Transverse colon (tissue), 4 donors: ENCODE measurements around the gene SMOC1. TPM values are rescaled to one million over a fixed set of nuclear protein-coding genes. Genes with fewer than 3 reads are reported as not detected.

Experiments
- DNase-seq: peaks from one replicate; pipeline ENCODE4 v3.0.0-alpha.2; 2019
- H3K27ac ChIP-seq, 4 donors: fragments of 200-600 bp; sonication (generic); 2 replicates each; pipeline ENCODE4 v1.5.1; 2016 to 2018; ENCODE audit warnings: inconsistent platforms in 4 of 4
- H3K27me3 ChIP-seq: fragments of 200-600 bp; sonication (generic); 2 replicates; pipeline ENCODE4 v1.5.1; 2017; ENCODE audit warnings: inconsistent platforms
- H3K36me3 ChIP-seq, 4 donors: fragments of 200-600 bp; sonication (generic); 2 replicates each; pipeline ENCODE4 v1.5.1; 2017 to 2019; ENCODE audit warnings: inconsistent platforms in 4 of 4
- H3K4me1 ChIP-seq, 4 donors: fragments of 200-600 bp; sonication (generic); 2 replicates each; pipeline ENCODE4 v1.5.1; 2017 to 2020; ENCODE audit warnings: inconsistent platforms in 4 of 4
- H3K4me3 ChIP-seq, 4 donors: fragments of 200-600 bp; sonication (generic); 1 replicate in 1 of 4; 2 replicates in 3 of 4; pipeline versions ENCODE4 v1.5.1 to v1.6.1; 2017 to 2019; ENCODE audit warnings: inconsistent platforms in 4 of 4
- H3K9me3 ChIP-seq, 2 donors: fragments of 200-600 bp; sonication (generic); 2 replicates each; pipeline ENCODE4 v1.5.1; 2017 to 2019; ENCODE audit warnings: inconsistent platforms in 2 of 2
- CTCF ChIP-seq, 5 experiments: fragments of 200-600 bp in 3 of 5; fragments of 450-650 bp in 2 of 5; sonication (generic) in 3 of 5; IDR thresholded peaks; 1 replicate in 2 of 5; 2 replicates in 3 of 5; pipeline ENCODE4 v1.5.1; 2016 to 2017; ENCODE audit warnings: antibody characterized with exemption in 5 of 5, inconsistent platforms in 3 of 5, mild to moderate bottlenecking in 2 of 5, moderate library complexity in 1 of 5
- EP300 ChIP-seq: sonication (generic); formaldehyde crosslinking; IDR thresholded peaks from one replicate; pipeline ENCODE4 v1.6.1; 2017; ENCODE audit warnings: antibody characterized with exemption, low read depth
- POLR2A ChIP-seq: fragments of 450-650 bp; IDR thresholded peaks from one replicate; pipeline ENCODE4 v1.6.1; 2016; ENCODE audit warnings: antibody characterized with exemption, mild to moderate bottlenecking, moderate library complexity
- POLR2AphosphoS5 ChIP-seq, 3 donors: sonication (generic); formaldehyde crosslinking; IDR thresholded peaks; one replicate each; pipeline ENCODE4 v1.6.1; 2016; ENCODE audit warnings: antibody characterized with exemption in 3 of 3
- WGBS, 2 donors: methylation state at CpG; one replicate each; pipeline ENCODE4 v1.1.5; 2018; ENCODE audit warnings: low coverage in 1 of 2; 5-methylcytosine and 5-hydroxymethylcytosine counted together
- in situ Hi-C, 4 donors: fragments of 200-750 bp; cut with MboI; loops; one replicate each; pipeline versions ENCODE4 v1.15.0 to v1.15.1; 2017; ENCODE audit warnings: low sequenced_read_pairs in 3 of 4, low pct_ligation_motif_present in 1 of 4, low pct_unique_long_range_greater_than_20kb in 1 of 4
- intact Hi-C: fragments of 100-400 bp; cut with DNase I; formaldehyde crosslinking; loops from one replicate; pipeline ENCODE4 v1.15.1; 2023; ENCODE audit warnings: low total_unique reads
- total RNA-seq, 4 donors: library from RNA; depleted of rRNA; stranded (reverse); fragments of >200 nt; gene quantifications; one replicate each; pipeline ENCODE4 v1.1.0, GENCODE V29; 2016

Gene SMOC1
- total RNA-seq, 4 donors from 2014 or later, result 0.82 to 1.3 TPM; not detected in 2

GRCh38 chr14:70067810-70068209 is 188.6 kb downstream of the SMOC1 start:
- peaks cover 8% of the 10 kb centered on the region for H3K27me3 ChIP-seq
- no peak overlapping the region for H3K4me3 ChIP-seq
- H3K9me3 ChIP-seq, result no peaks in the 10 kb centered on the region
- TF ChIP-seq EP300, result no peak
- no peak for TF ChIP-seq POLR2AphosphoS5 (IDR thresholded peaks at IDR 0.05)
- no peak for TF ChIP-seq CTCF (IDR thresholded peaks at IDR 0.05)
- no peak for TF ChIP-seq POLR2A
- DNase-seq, result no peak
- 50 to 81% methylated on average over 1 to 5 of the region's 5 CpGs for WGBS, 2 donors
- H3K4me1 ChIP-seq, result no peaks in the 10 kb centered on the region
- in situ Hi-C loops (no loop called here), intact Hi-C loops (no loop called here)
- H3K27ac ChIP-seq, result no peak overlapping the region
- H3K36me3 ChIP-seq, result no peaks in the 10 kb centered on the region

- Histone ChIP-seq H3K27ac (no peak overlapping the region), H3K27me3 (no peaks in the 10 kb centered on the region), H3K4me1 (no peaks in the 10 kb centered on the region), H3K4me3 (no peak overlapping the region), H3K36me3 (no peaks in the 10 kb centered on the region), H3K9me3 (no peaks in the 10 kb centered on the region)
- in situ Hi-C loops (no loop called here), intact Hi-C loops (no loop called here)
- 78 to 81% methylated on average over 4 to 5 of the region's 5 CpGs for WGBS, 2 donors
- DNase-seq, result no peak
- TF ChIP-seq EP300 (no peak), POLR2A (no peak), POLR2AphosphoS5 (IDR thresholded peaks at IDR 0.05) (no peak), CTCF (IDR thresholded peaks at IDR 0.05) (no peak)
Observed at GRCh38 chr14:70069186-70069585, 190.0 kb downstream of the SMOC1 start.

GRCh38 chr14:70073924-70074566 is 194.8 kb downstream of the SMOC1 start:
- Histone ChIP-seq H3K27ac (no peak overlapping the region), H3K4me3 (no peak overlapping the region), H3K27me3 (no peaks in the 10 kb centered on the region), H3K36me3 (no peaks in the 10 kb centered on the region), H3K4me1 (no peaks in the 10 kb centered on the region), H3K9me3 (no peaks in the 10 kb centered on the region)
- in situ Hi-C loops (no loop called here), intact Hi-C loops (no loop called here)
- 46 to 50% methylated on average over 2 to 3 of the region's 3 CpGs for WGBS, 2 donors
- DNase-seq, result peak; percentile 68
- TF ChIP-seq EP300 (no peak), POLR2AphosphoS5 (IDR thresholded peaks at IDR 0.05) (no peak), CTCF (IDR thresholded peaks at IDR 0.05) (peak; percentile 66 to 79 (median 73))

- H3K27ac ChIP-seq, result no peak overlapping the region
- H3K4me3 ChIP-seq, result no peak overlapping the region
- TF ChIP-seq CTCF (IDR thresholded peaks at IDR 0.05) (no peak), POLR2A (no peak), POLR2AphosphoS5 (IDR thresholded peaks at IDR 0.05) (no peak), EP300 (no peak)
- 83 to 91% methylated on average over 3 of the region's 3 CpGs for WGBS, 2 donors
- peaks cover 9% of the 10 kb centered on the region for H3K27me3 ChIP-seq
- intact Hi-C loops, result no loop called here
- H3K9me3 ChIP-seq, result no peaks in the 10 kb centered on the region
- no peaks in the 10 kb centered on the region for H3K36me3 ChIP-seq
- DNase-seq, result no peak
- no peaks in the 10 kb centered on the region for H3K4me1 ChIP-seq
- in situ Hi-C loops, result loop anchor here in 1 of 4 donors (25.0 kb wide), 1 partner anchor 235 kb away; no protein-coding TSS in a partner anchor
Observed at GRCh38 chr14:70077005-70077404, 197.8 kb downstream of the SMOC1 start.
